GM23338 (cell line): Measurements from ENCODE around the gene EXD3. TPM values are rescaled to one million over a fixed set of nuclear protein-coding genes. Genes with fewer than 3 reads are reported as not detected.

Source experiments
- ATAC-seq: fragments of 200-7000 bp; cut with Tn5 transposase; 3 replicates; pipeline ENCODE4 v1.9.1; 2020
- DNase-seq: peaks from one replicate; pipeline ENCODE4 v3.0.0-alpha.2; 2015; ENCODE audit warnings: low spot score
- H2AFZ ChIP-seq: fragments of 200-600 bp; sonication (generic); 2 replicates; pipeline ENCODE4 v1.8.0; 2016; ENCODE audit warnings: antibody characterized with exemption, mild to moderate bottlenecking, moderate library complexity
- H3F3A ChIP-seq: fragments of 200-600 bp; sonication (generic); replicated peaks from 2 replicates; pipeline ENCODE4 v1.8.0; 2017; ENCODE audit warnings: antibody characterized with exemption, mixed run types, low read depth
- H3K27ac ChIP-seq: fragments of 200-600 bp; sonication (generic); 2 replicates; pipeline ENCODE4 v1.6.1; 2016; ENCODE audit warnings: low read depth
- H3K27me3 ChIP-seq: fragments of 200-600 bp; sonication (generic); 2 replicates; pipeline ENCODE4 v1.8.0; 2016; ENCODE audit warnings: mild to moderate bottlenecking, mixed run types, moderate library complexity; ENCODE audit not compliant: insufficient read depth
- H3K36me3 ChIP-seq: fragments of 200-600 bp; sonication (generic); 2 replicates; pipeline ENCODE4 v1.8.0; 2016; ENCODE audit warnings: mild to moderate bottlenecking; ENCODE audit not compliant: insufficient read depth
- H3K4me1 ChIP-seq: fragments of 200-600 bp; sonication (generic); 2 replicates; pipeline ENCODE4 v1.8.0; 2016; ENCODE audit warnings: mild to moderate bottlenecking, moderate library complexity; ENCODE audit not compliant: insufficient read depth
- H3K4me2 ChIP-seq: fragments of 200-600 bp; sonication (generic); 2 replicates; pipeline ENCODE4 v1.7.1; 2017; ENCODE audit warnings: mixed run types
- H3K4me3 ChIP-seq: fragments of 200-600 bp; sonication (generic); 2 replicates; pipeline ENCODE4 v1.6.1; 2016; ENCODE audit warnings: mixed run types
- H3K79me2 ChIP-seq: fragments of 200-600 bp; sonication (generic); replicated peaks from 2 replicates; pipeline ENCODE4 v1.8.0; 2017; ENCODE audit warnings: mild to moderate bottlenecking; ENCODE audit not compliant: insufficient read depth
- H3K9me2 ChIP-seq: fragments of 200-600 bp; sonication (generic); 2 replicates; pipeline ENCODE4 v1.8.0; 2017; ENCODE audit not compliant: insufficient read depth
- H4K20me1 ChIP-seq: fragments of 200-600 bp; sonication (generic); replicated peaks from 2 replicates; pipeline ENCODE4 v1.8.0; 2017; ENCODE audit warnings: mild to moderate bottlenecking; ENCODE audit not compliant: insufficient read depth
- H3K27ac Mint-ChIP-seq: 2 replicates; pipeline ENCODE4 v1.8.0; 2020; ENCODE audit warnings: inconsistent platforms, mild to moderate bottlenecking, moderate library complexity, mixed read lengths
- H3K27me3 Mint-ChIP-seq: 3 replicates; pipeline ENCODE4 v1.8.0; 2022; ENCODE audit warnings: low read depth, mild to moderate bottlenecking, moderate library complexity, mixed read lengths, inconsistent platforms; ENCODE audit not compliant: insufficient read depth, poor library complexity
- H3K36me3 Mint-ChIP-seq: 3 replicates; pipeline ENCODE4 v1.8.0; 2021; ENCODE audit warnings: low read depth, mild to moderate bottlenecking, inconsistent platforms, moderate library complexity, mixed read lengths
- H3K4me1 Mint-ChIP-seq: 3 replicates; pipeline ENCODE4 v1.8.0; 2020; ENCODE audit warnings: mild to moderate bottlenecking, inconsistent platforms, mixed read lengths
- H3K4me3 Mint-ChIP-seq: 3 replicates; pipeline ENCODE4 v1.8.0; 2021; ENCODE audit warnings: moderate library complexity, mild to moderate bottlenecking, inconsistent platforms, mixed read lengths
- H3K9me3 Mint-ChIP-seq: 3 replicates; pipeline ENCODE4 v1.8.0; 2020; ENCODE audit warnings: moderate library complexity, mild to moderate bottlenecking, inconsistent platforms, mixed read lengths
- CREB1 ChIP-seq: fragments of 250-450 bp; sonication (Bioruptor Pico); IDR thresholded peaks from 2 replicates; pipeline ENCODE4 v1.5.0; 2020; ENCODE audit warnings: low read depth, mild to moderate bottlenecking, moderate library complexity
- ETS1 ChIP-seq: IDR thresholded peaks from 2 replicates; pipeline ENCODE4 v1.6.1; 2016; ENCODE audit warnings: antibody characterized with exemption
- EZH2 ChIP-seq: fragments of 200-600 bp; sonication (generic); IDR thresholded peaks from one replicate; pipeline ENCODE4 v1.8.0; 2017; ENCODE audit warnings: antibody characterized with exemption, mild to moderate bottlenecking, low read depth; ENCODE audit not compliant: unreplicated experiment
- EZH2phosphoT487 ChIP-seq: fragments of 200-600 bp; sonication (generic); IDR thresholded peaks from one replicate; pipeline ENCODE4 v1.8.1; 2018; ENCODE audit warnings: antibody characterized with exemption; ENCODE audit not compliant: unreplicated experiment
- JUNB ChIP-seq: IDR thresholded peaks from one replicate; pipeline ENCODE4 v1.6.1; 2016; ENCODE audit warnings: antibody characterized with exemption; ENCODE audit not compliant: unreplicated experiment
- NANOG ChIP-seq: IDR thresholded peaks from 2 replicates; pipeline ENCODE4 v1.6.1; 2016; ENCODE audit warnings: antibody characterized with exemption, borderline replicate concordance
- POLR2AphosphoS5 ChIP-seq: IDR thresholded peaks from 2 replicates; pipeline ENCODE4 v1.6.1; 2016; ENCODE audit warnings: antibody characterized with exemption, low read depth
- REST ChIP-seq: IDR thresholded peaks from one replicate; pipeline ENCODE4 v1.6.1; 2018; ENCODE audit warnings: antibody characterized with exemption; ENCODE audit not compliant: unreplicated experiment
- STAT1 ChIP-seq: IDR thresholded peaks from one replicate; pipeline ENCODE4 v1.6.1; 2016; ENCODE audit warnings: antibody characterized with exemption; ENCODE audit not compliant: unreplicated experiment
- ZNF114 ChIP-seq: fragments of 250-450 bp; sonication (Bioruptor Pico); IDR thresholded peaks from 2 replicates; pipeline ENCODE4 v1.5.0; 2020; ENCODE audit warnings: mild to moderate bottlenecking, moderate library complexity
- ZNF331 ChIP-seq: fragments of 250-450 bp; sonication (Bioruptor Pico); IDR thresholded peaks from 2 replicates; pipeline ENCODE4 v1.5.0; 2020; ENCODE audit warnings: low read depth, mild to moderate bottlenecking, moderate library complexity
- polyA plus RNA-seq: library from polyadenylated mRNA; unstranded; fragments of >200 nt; fragmentation: Nextera tagmentation; extraction: Ambion mirVana; gene quantifications from 2 replicates; pipeline ENCODE4 v1.2.1, GENCODE V29; 2016
- total RNA-seq: library from RNA; depleted of rRNA; stranded (reverse); fragments of >200 nt; shearing (Covaris generic); gene quantifications from 2 replicates; pipeline ENCODE4 v1.2.3, GENCODE V29; 2014

EXD3 gene
- total and polyA plus RNA-seq, 2 experiments from 2014 or later, result 3.6 to 9.7 TPM

GRCh38 chr9:137463931-137464290 lies 40.9 kb upstream of the EXD3 start (continued):
- TF ChIP-seq REST (no peak), EZH2 (no peak), STAT1 (no peak), CREB1 (CRISPR knock-in tag) (no peak), EZH2phosphoT487 (no peak), JUNB (no peak), NANOG (no peak), ZNF331 (CRISPR knock-in tag) (no peak)

- Mint-ChIP-seq H3K9me3 (no peaks in the 10 kb centered on the region; the same call in 2 of the 3 replicates), H3K27ac (no peak overlapping the region), H3K4me1 (peaks cover 2% of the 10 kb centered on the region; the same call in 2 of the 3 replicates), H3K4me3 (no peak overlapping the region), H3K27me3 (peaks cover 10% of the 10 kb centered on the region), H3K36me3 (no peaks in the 10 kb centered on the region; the same call in 2 of the 3 replicates)
- no peak for DNase-seq
- Histone ChIP-seq H3K4me3 (no peak overlapping the region), H3K36me3 (no peaks in the 10 kb centered on the region), H3K4me2 (no peak overlapping the region), H3K79me2 (no peaks in the 10 kb centered on the region), H3K27ac (no peak overlapping the region), H2AFZ (no peak overlapping the region), H3K9me2 (no peaks in the 10 kb centered on the region), H3K4me1 (no peaks in the 10 kb centered on the region), H3F3A (no peaks in the 10 kb centered on the region), H3K27me3 (no peaks in the 10 kb centered on the region), H4K20me1 (no peaks in the 10 kb centered on the region)
- TF ChIP-seq POLR2AphosphoS5, result no peak
- no peak for TF ChIP-seq ZNF331 (CRISPR knock-in tag)
- TF ChIP-seq ZNF114, result no peak
- TF ChIP-seq ETS1, result no peak
- no peak for TF ChIP-seq EZH2phosphoT487
- no peak for TF ChIP-seq CREB1 (CRISPR knock-in tag)
- no peak for TF ChIP-seq JUNB
- TF ChIP-seq NANOG, result no peak
- no peak for TF ChIP-seq EZH2
- TF ChIP-seq STAT1, result no peak
- ATAC-seq, result no peak
Measured at GRCh38 chr9:137462986-137463930, 40.3 kb upstream of the EXD3 start.
